ENCODE data around the gene PIRT. TPM values are rescaled to one million over a fixed set of nuclear protein-coding genes. Genes with fewer than 3 reads are reported as not detected.

The PIRT gene
- total RNA-seq: not detected

DNA sequence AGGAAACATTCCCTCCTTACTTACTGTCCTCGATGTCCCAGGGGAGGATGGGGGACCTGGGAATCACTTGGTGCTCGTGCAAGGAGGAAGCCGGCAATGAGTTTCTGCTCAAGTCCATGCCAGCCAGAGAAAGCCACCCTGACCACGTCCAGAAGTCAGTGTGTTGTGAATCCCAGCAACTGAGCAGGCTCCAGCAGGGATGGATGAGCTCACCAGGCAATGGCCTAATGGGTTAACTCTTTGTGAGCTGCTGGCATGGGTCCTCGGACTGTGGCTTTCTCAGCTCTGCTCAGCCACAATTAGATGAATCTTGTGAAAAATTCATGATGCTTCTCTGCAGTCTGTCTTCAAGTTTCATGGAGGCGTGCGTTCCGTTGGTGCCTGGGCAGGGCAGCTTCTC lies at the start of gene PIRT:
Gene PIRT (minus strand): TSS at position 167 of the 400 bp plus-strand sequence. CDS start 12,442 bp downstream, outside the sequence.

DNA sequence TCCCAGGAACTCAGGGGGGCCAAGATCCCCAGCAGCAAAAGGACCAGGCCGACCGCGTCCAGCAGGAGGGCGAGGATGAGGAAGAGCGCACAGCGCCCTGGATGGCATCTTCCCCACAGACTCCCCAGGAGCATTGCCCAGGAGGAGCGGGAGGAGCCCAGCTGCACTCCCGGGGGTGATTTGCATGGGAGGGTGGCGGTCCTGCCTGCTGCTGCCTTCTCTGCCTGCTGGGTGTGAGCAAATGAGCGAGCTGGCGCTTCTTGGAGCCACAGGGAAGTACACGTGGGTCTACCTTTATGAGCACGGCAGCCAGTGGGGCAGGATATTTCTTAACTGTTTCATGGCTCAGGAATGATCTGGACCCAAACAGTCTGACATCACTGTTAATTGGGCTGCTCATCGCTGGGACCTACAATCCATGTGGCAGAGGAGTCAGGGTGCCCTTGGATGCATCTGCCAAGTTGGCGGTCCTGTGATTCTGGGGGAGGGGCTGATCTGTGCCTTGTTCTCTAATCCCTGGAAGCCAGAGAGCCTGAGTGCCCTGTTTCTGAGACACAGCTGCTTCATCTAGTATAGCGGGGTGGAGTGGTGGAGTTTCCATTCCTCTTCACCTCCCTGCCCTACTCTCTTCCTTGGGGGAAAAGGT lies 33.9 kb downstream of the PIRT start, which contains the start of gene TMEM238L:
Gene TMEM238L (minus strand): TSS at position 270 of the 646 bp plus-strand sequence. CDS start 136 bp downstream, at position 134.

Other genes with a start within 250 kb of the PIRT start
- gene MYH3, start 180.8 kb downstream of the PIRT start, total RNA-seq: 1 to 10 TPM; 3.8 to 4.4 TPM
- gene SCO1, start 140.6 kb downstream of the PIRT start, total RNA-seq: 10 to 100 TPM; 20.7 to 22.0 TPM
- 10 to 100 TPM; 18.5 to 19.8 TPM for gene ADPRM, start 140.5 kb downstream of the PIRT start, total RNA-seq
- under 1 TPM; 0.15 to 0.94 TPM for gene TMEM220, start 108.1 kb downstream of the PIRT start, total RNA-seq
- not detected for gene TMEM238L, start 34.0 kb downstream of the PIRT start, total RNA-seq

All from activated naive CD4-positive, alpha-beta T cell treated with anti-CD3 and anti-CD28 coated beads, Interleukin-2, amount 10 ng/mL, durations not matched to agents 5 hours and 36 hours (primary cell).